H1 (cell line): ENCODE data around the gene HNRNPM.

ENCODE experiments used
- CBX5 ChIP-seq: fragments of 300-800, 300-1000 bp; sonication (generic); IDR thresholded peaks from 2 replicates; pipeline ENCODE4 v1.7.1; 2016; ENCODE audit warnings: antibody characterized with exemption, low read length, low read depth
- CEBPB ChIP-seq: IDR thresholded peaks from 2 replicates; pipeline ENCODE4 v1.6.1; 2012; ENCODE audit warnings: low read depth, low read length
- EP300 ChIP-seq, 2 experiments: IDR thresholded peaks; 1 replicate in 1 of 2; 2 replicates in 1 of 2; pipeline ENCODE4 v1.6.1; 2011 to 2012; ENCODE audit warnings: low read depth in 2 of 2, low read length in 2 of 2, mild to moderate bottlenecking in 2 of 2, borderline replicate concordance in 1 of 2, inconsistent platforms in 1 of 2, moderate library complexity in 1 of 2
- EZH2 ChIP-seq: fragments of 200-600 bp; sonication (generic); IDR thresholded peaks from 2 replicates; pipeline ENCODE4 v1.7.1; 2012; ENCODE audit warnings: low read depth, mild to moderate bottlenecking, moderate library complexity, low read length, inconsistent platforms; ENCODE audit not compliant: severe bottlenecking
- POLR2A ChIP-seq, 2 experiments: IDR thresholded peaks; 1 replicate in 1 of 2; 2 replicates in 1 of 2; pipeline ENCODE4 v1.6.1; 2011; ENCODE audit warnings: low read depth in 2 of 2, low read length in 2 of 2, mild to moderate bottlenecking in 2 of 2; ENCODE audit errors: control extremely low read depth in 1 of 2
- TF ChIP-seq, protein P1 (sequence below), 3 experiments: IDR thresholded peaks; 1 replicate in 2 of 3; 2 replicates in 1 of 3; pipeline versions ENCODE4 v1.5.1 to v1.6.1; 2011; ENCODE audit warnings: low read length in 3 of 3, mild to moderate bottlenecking in 3 of 3, inconsistent platforms in 2 of 3, low read depth in 1 of 3, moderate library complexity in 1 of 3; ENCODE audit not compliant: insufficient read depth in 1 of 3; ENCODE audit errors: control extremely low read depth in 1 of 3
- TF ChIP-seq, protein P2 (sequence below): fragments of 300-600 bp; sonication (generic); IDR thresholded peaks from 2 replicates; pipeline ENCODE4 v1.7.1; 2012; ENCODE audit warnings: low read length, moderate library complexity, mild to moderate bottlenecking, inconsistent platforms; ENCODE audit not compliant: insufficient replicate concordance

DNA sequence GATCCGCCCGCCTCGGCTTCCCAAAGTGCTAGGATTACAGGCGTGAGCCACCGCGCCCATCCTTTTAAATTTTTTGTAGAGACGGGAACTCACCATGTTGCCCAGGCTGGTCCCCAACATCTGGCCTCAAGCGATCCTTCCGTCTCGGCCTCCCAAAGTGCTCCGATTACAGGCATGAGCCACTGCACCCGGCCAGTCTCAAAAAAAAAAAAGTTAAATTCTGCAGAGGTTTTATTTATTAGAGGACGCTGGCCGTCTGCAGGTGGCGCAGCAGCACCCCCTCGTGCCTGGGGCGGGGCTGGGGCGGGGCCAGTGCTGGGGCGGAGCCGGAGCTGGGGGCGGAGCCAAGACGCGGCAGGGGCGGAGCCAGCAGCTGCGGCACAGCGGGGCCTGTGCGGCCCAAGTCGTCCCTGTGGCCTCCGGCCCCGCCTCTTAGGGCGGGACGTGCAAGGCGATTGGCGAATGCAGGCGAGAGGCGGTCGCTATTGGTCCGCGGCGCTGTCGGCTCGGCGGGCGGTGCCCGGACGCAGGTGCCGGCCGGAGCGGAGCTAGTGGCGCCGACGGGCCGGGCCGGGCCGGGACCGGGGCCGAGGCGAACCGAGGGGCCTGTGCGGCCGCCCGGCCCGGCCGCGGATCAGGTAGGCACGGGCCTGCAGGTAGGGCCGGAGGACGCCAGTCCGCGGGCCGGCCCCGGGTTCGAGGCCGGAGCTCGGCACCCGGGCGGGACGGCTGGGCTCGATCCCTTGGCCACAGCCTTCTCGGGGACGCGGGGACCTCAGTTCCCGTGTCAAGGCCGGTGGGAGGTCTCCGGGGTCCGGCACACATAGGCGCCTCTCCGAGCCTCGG lies 31.8 kb upstream of the HNRNPM start, which contains the start of gene MARCHF2:
- TF ChIP-seq POLR2A (IDR thresholded peaks at IDR 0.05; ENCODE audit: control extremely low read depth in 1 of 2, low read depth in 2 of 2, low read length in 2 of 2) (no peak), EP300 (IDR thresholded peaks at IDR 0.05; ENCODE audit: borderline replicate concordance in 1 of 2, low read depth in 2 of 2, low read length in 2 of 2) (no peak), CBX5 (no peak), CEBPB (no peak), EZH2 (no peak)
- TF ChIP-seq, protein P1, sequence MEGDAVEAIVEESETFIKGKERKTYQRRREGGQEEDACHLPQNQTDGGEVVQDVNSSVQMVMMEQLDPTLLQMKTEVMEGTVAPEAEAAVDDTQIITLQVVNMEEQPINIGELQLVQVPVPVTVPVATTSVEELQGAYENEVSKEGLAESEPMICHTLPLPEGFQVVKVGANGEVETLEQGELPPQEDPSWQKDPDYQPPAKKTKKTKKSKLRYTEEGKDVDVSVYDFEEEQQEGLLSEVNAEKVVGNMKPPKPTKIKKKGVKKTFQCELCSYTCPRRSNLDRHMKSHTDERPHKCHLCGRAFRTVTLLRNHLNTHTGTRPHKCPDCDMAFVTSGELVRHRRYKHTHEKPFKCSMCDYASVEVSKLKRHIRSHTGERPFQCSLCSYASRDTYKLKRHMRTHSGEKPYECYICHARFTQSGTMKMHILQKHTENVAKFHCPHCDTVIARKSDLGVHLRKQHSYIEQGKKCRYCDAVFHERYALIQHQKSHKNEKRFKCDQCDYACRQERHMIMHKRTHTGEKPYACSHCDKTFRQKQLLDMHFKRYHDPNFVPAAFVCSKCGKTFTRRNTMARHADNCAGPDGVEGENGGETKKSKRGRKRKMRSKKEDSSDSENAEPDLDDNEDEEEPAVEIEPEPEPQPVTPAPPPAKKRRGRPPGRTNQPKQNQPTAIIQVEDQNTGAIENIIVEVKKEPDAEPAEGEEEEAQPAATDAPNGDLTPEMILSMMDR (IDR thresholded peaks at IDR 0.05; ENCODE audit: control extremely low read depth in 1 of 3, insufficient read depth in 1 of 3, low read depth in 1 of 3, low read length in 3 of 3), result peak; percentile 38 to 62 (median 43)
- TF ChIP-seq, protein P2, sequence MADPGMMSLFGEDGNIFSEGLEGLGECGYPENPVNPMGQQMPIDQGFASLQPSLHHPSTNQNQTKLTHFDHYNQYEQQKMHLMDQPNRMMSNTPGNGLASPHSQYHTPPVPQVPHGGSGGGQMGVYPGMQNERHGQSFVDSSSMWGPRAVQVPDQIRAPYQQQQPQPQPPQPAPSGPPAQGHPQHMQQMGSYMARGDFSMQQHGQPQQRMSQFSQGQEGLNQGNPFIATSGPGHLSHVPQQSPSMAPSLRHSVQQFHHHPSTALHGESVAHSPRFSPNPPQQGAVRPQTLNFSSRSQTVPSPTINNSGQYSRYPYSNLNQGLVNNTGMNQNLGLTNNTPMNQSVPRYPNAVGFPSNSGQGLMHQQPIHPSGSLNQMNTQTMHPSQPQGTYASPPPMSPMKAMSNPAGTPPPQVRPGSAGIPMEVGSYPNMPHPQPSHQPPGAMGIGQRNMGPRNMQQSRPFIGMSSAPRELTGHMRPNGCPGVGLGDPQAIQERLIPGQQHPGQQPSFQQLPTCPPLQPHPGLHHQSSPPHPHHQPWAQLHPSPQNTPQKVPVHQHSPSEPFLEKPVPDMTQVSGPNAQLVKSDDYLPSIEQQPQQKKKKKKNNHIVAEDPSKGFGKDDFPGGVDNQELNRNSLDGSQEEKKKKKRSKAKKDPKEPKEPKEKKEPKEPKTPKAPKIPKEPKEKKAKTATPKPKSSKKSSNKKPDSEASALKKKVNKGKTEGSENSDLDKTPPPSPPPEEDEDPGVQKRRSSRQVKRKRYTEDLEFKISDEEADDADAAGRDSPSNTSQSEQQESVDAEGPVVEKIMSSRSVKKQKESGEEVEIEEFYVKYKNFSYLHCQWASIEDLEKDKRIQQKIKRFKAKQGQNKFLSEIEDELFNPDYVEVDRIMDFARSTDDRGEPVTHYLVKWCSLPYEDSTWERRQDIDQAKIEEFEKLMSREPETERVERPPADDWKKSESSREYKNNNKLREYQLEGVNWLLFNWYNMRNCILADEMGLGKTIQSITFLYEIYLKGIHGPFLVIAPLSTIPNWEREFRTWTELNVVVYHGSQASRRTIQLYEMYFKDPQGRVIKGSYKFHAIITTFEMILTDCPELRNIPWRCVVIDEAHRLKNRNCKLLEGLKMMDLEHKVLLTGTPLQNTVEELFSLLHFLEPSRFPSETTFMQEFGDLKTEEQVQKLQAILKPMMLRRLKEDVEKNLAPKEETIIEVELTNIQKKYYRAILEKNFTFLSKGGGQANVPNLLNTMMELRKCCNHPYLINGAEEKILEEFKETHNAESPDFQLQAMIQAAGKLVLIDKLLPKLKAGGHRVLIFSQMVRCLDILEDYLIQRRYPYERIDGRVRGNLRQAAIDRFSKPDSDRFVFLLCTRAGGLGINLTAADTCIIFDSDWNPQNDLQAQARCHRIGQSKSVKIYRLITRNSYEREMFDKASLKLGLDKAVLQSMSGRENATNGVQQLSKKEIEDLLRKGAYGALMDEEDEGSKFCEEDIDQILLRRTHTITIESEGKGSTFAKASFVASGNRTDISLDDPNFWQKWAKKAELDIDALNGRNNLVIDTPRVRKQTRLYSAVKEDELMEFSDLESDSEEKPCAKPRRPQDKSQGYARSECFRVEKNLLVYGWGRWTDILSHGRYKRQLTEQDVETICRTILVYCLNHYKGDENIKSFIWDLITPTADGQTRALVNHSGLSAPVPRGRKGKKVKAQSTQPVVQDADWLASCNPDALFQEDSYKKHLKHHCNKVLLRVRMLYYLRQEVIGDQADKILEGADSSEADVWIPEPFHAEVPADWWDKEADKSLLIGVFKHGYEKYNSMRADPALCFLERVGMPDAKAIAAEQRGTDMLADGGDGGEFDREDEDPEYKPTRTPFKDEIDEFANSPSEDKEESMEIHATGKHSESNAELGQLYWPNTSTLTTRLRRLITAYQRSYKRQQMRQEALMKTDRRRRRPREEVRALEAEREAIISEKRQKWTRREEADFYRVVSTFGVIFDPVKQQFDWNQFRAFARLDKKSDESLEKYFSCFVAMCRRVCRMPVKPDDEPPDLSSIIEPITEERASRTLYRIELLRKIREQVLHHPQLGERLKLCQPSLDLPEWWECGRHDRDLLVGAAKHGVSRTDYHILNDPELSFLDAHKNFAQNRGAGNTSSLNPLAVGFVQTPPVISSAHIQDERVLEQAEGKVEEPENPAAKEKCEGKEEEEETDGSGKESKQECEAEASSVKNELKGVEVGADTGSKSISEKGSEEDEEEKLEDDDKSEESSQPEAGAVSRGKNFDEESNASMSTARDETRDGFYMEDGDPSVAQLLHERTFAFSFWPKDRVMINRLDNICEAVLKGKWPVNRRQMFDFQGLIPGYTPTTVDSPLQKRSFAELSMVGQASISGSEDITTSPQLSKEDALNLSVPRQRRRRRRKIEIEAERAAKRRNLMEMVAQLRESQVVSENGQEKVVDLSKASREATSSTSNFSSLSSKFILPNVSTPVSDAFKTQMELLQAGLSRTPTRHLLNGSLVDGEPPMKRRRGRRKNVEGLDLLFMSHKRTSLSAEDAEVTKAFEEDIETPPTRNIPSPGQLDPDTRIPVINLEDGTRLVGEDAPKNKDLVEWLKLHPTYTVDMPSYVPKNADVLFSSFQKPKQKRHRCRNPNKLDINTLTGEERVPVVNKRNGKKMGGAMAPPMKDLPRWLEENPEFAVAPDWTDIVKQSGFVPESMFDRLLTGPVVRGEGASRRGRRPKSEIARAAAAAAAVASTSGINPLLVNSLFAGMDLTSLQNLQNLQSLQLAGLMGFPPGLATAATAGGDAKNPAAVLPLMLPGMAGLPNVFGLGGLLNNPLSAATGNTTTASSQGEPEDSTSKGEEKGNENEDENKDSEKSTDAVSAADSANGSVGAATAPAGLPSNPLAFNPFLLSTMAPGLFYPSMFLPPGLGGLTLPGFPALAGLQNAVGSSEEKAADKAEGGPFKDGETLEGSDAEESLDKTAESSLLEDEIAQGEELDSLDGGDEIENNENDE, result no peak
